Esophagus squamous epithelium (tissue), 4 donors: Measurements from ENCODE around the gene POLR3GL.

ENCODE experiments used
- CTCF ChIP-seq, 6 experiments: fragments of 450-650 bp in 4 of 6; fragments of 200-600 bp in 2 of 6; sonication (generic) in 2 of 6; IDR thresholded peaks; one replicate each; pipeline ENCODE4 v1.5.1; 2016 to 2019; ENCODE audit warnings: antibody characterized with exemption in 6 of 6, mild to moderate bottlenecking in 4 of 6, moderate library complexity in 4 of 6
- POLR2A ChIP-seq, 4 donors: fragments of 450-650 bp; IDR thresholded peaks; one replicate each; pipeline ENCODE4 v1.6.1; 2017; ENCODE audit warnings: antibody characterized with exemption in 4 of 4, mild to moderate bottlenecking in 4 of 4, moderate library complexity in 3 of 4

- no peak for TF ChIP-seq CTCF (IDR thresholded peaks at IDR 0.05)
- TF ChIP-seq POLR2A (IDR thresholded peaks at IDR 0.05), result no peak
These were observed 43.1 kb downstream of the POLR3GL start for GRCh38 chr1:146007489-146008133.
